Esophagus muscularis mucosa (tissue), 3 donors: ENCODE data around the gene CNOT3.

Experiments
- POLR2A ChIP-seq: fragments of 450-650 bp; IDR thresholded peaks from one replicate; pipeline ENCODE4 v1.6.1; 2017; ENCODE audit warnings: antibody characterized with exemption, moderate library complexity, mild to moderate bottlenecking, low read depth
- POLR2AphosphoS5 ChIP-seq, 2 donors: sonication (generic); formaldehyde crosslinking; IDR thresholded peaks; one replicate each; pipeline ENCODE4 v1.6.1; 2017; ENCODE audit warnings: antibody characterized with exemption in 2 of 2
- TF ChIP-seq, protein P1 (sequence below), 3 experiments: fragments of 200-600 bp in 2 of 3; fragments of 450-650 bp in 1 of 3; sonication (generic) in 2 of 3; IDR thresholded peaks; one replicate each; pipeline ENCODE4 v1.5.1; 2017 to 2019; ENCODE audit warnings: antibody characterized with exemption in 3 of 3, mild to moderate bottlenecking in 2 of 3, moderate library complexity in 1 of 3

DNA sequence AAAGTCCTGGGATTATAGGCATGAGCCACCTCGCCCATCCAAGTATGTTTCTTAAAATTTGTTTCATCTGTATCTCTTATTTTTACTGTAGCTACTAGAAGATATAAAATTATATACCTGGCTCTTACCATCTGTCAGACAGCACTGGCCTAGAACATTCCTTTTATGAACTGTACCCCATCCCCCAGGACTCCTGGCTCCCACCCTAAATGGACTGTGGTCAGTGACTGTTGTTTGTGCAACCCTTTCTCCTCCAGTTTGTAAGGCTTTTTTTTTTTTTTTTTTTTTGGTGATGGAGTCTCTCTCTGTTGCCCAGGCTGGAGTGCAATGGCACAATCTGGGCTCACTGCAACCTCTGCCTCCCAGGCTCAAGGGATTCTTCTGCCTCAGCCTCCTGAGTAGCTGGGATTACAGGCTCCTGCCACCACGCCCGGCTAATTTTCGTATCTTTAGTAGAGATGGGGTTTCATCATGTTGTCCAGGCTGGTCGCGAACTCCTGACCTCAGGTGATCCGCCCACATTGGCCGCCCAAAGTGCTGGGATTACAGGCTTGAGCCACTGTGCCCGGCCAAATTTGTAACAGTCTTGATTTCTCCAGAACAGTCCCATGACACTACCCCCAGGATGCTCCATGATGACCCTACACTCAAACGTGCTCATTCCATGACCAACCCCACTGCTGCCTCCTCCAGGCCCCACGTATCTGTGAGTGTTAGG, 32.4 kb upstream of the CNOT3 start:
- TF ChIP-seq POLR2AphosphoS5 (IDR thresholded peaks at IDR 0.05) = no peak
- TF ChIP-seq, protein P1, sequence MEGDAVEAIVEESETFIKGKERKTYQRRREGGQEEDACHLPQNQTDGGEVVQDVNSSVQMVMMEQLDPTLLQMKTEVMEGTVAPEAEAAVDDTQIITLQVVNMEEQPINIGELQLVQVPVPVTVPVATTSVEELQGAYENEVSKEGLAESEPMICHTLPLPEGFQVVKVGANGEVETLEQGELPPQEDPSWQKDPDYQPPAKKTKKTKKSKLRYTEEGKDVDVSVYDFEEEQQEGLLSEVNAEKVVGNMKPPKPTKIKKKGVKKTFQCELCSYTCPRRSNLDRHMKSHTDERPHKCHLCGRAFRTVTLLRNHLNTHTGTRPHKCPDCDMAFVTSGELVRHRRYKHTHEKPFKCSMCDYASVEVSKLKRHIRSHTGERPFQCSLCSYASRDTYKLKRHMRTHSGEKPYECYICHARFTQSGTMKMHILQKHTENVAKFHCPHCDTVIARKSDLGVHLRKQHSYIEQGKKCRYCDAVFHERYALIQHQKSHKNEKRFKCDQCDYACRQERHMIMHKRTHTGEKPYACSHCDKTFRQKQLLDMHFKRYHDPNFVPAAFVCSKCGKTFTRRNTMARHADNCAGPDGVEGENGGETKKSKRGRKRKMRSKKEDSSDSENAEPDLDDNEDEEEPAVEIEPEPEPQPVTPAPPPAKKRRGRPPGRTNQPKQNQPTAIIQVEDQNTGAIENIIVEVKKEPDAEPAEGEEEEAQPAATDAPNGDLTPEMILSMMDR (IDR thresholded peaks at IDR 0.05) = no peak
- no peak for TF ChIP-seq POLR2A
